Stimulated activated CD4-positive, alpha-beta T cell treated with anti-CD3 and anti-CD28 coated beads, Interleukin-2, amount 100 ng/mL, for 4 hours (primary cell): ENCODE results near the gene TBC1D5.
"Not testable (repeated sequence)": the region's sequence is repeated elsewhere in the genome, so short reads cannot be mapped to it uniquely, and the experiment has no call there.

Source experiments
- DNase-seq: peaks from one replicate; pipeline ENCODE4 v3.0.0-alpha.2; 2020; ENCODE audit warnings: low read depth

TBC1D5 gene

DNA sequence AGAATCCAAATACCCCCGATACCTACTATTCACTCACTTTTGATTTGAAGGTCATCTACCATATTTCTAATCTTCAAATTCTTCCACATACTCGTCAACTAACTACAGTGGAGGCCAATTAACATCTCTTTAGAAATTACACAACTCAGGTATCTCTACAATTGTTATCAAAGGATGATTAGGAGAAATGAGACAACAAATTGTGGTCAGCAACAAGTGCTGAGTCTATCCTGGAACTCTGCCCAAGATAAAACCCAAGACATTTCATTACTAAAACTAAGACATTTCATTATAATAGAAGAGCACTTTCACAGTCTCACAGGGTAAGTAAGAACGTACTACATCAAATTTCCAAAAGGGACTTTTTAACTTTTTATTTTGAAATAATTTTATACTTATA is 100.0 kb downstream of the TBC1D5 start:
- no peak for DNase-seq

DNA sequence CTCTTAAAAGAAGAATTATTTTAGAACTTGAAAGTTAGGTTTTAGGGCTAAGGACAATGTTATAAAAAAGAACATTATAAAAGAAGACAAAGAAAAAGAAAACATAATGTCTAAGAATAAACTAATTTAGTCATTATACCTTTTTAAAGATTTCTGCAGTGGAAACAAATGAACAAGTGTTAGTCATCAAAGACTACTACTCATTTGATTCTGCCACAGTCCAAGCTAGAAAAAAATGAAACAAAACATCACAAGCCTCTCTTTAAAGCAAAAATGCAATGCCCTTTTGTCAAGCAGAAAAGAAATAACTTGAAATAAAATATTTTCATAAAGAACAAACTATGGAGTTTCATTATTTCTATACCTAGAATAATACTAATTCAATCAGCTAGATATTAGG is 102.0 kb downstream of the TBC1D5 start:
- DNase-seq: no peak

DNA sequence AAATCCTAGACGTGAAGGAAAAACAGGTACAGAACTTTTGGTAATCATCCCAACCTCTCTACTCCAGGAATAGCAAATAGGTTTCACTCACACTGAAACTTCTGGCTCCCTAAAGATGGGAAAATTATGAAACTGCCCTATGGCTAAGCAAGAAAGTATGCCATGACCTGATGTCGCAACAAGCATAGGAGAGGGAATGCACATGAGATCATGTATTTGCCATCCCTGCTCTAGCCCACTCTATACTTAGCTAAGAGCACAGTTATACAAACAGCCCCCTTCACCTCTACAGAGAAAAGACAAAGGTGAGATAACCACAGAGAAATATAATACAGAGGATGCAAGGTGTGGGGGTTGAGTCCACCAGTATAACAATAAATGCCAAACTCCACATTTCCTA is 102.7 kb downstream of the TBC1D5 start:
- DNase-seq: no peak

DNA sequence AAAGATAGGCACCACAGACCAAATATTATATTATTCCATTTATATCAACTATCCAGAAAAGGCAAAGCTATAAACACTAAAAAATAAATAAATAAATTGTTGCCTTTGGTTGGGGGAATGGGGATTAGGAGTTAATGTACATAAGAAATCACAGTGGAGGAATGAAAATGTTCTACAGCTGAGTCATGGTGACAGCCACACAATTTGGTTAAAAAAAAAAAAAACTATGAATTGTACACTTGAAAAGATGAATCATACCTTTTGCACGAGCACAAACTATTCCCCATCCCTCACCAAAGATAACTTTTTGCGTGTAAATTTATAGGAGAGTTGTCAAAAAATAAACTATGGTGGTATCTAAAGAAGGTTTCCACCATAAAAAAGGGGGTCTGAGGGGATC is 103.2 kb downstream of the TBC1D5 start:
- no peak for DNase-seq

DNA sequence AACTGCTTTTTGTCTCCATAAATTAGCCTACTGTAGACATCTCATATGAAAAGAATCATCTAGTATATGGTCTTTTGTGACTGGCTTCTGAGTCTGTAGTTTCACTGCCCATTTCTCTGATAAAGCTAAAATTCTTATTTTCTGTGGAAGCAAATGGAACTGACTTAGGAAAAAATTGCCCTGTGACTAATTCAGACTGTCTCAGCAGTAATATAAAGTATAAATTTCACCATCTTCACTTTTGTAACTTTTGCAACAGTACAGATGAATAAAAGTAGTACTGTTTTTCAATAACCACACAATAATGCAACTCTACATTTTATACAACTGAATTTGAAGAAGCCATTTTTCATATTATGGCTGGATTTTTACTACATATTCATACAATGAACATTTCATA is 104.1 kb downstream of the TBC1D5 start:
- DNase-seq: no peak

DNA sequence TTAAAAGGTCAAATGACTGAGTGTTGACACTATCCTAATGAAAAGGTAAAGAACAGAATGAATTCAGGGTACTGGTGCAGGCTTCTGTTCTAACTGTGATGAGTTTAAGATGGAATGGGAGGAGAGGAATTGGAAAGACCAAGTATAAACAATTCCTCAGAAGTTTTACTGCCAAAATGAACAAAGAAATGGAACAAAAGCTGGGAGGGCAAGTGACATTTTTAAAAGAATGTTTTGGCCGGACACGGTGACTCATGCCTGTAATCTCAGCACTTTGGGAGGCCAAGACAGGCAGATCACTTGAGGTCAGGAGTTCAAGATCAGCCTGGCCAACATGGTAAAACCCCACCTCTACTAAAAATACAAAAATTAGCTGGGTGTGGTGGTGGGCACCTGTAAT is 106.8 kb downstream of the TBC1D5 start:
- not testable (repeated sequence) for DNase-seq

DNA sequence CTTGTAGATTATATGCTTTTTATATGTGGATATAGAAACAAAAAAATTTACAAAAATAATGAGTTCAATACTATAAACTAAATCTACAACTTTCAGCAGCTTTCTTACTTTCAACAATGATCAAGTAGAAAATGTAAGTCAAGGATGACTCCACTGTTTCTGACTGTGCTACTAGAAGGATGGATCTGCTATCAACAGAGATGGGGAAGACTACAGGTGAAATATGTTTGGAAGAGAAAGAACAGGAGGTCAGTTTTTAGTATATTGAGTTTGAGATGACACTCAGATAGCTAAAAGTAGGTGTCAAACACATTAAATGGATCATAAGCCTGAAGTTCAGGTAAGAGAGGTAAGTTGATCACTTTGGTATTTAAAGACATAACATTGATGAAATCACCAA is 107.5 kb downstream of the TBC1D5 start:
- DNase-seq: no peak

DNA sequence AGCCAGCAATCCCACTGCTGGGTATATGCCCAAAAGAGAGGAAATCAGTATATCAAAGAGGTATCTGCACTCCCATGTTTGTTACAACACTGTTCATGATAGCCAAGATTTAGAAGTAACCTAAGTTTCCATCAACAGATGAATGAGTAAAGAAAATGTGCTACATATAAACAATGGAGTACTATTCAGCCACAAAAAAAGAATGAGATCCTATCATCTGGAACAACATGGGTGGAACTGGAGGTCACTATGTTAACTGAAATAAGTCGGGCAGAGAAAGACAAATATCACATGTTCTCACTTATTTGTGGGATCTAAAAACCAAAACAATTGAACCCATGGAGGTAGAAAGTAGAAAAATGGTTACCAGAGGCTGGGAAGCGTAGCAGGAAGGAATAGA is 108.2 kb downstream of the TBC1D5 start:
- no peak for DNase-seq

DNA sequence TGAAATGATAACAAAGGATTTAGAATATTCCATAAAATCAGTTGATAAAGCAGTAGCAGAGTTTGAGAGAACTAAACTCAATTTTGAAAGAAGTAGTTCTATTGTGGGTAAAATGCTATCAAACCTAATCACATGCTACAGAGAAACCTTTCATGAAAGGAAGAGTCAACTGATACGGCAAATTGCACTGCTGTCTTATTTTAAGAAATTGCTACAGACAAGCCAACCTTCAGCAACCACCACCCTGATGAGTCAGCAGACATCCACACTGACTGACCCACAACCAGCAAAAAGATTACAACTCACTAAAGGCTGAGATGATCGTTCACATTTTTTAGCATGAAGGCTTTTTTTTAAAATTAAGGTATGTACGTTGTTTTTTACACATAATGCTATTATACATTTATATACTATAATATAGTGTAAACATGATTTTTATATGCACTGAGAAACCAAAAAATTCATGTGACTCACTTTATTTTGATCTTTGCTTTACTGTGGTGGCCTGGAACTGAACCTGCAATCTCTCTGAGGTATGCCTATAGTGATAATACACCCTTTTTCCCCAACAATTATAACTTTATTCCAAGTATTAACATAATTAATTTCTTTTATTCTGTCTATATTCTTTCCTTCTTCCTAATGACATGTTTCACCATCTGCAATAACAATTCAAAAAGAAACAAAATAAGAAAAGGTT is 109.9 kb downstream of the TBC1D5 start:
- DNase-seq: no peak

DNA sequence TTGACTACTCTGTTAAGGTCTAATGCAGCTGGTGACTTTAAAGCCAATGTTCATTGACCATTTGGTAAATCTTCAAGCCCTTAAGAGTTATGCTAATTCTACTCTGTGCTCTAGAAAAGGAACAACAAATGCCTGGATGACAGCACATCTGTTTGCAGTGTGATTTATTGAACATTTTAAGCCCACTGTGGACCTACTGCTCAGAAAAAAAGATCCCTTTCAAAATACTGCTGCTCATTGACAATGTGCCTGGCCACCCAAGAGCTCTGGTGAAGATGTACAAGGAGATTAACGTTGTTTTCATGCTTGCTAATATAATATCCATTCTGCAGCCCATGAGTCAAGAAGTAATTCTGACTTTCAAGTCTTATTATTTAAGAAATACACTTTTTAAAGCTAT is 110.8 kb downstream of the TBC1D5 start:
- DNase-seq: no peak

DNA sequence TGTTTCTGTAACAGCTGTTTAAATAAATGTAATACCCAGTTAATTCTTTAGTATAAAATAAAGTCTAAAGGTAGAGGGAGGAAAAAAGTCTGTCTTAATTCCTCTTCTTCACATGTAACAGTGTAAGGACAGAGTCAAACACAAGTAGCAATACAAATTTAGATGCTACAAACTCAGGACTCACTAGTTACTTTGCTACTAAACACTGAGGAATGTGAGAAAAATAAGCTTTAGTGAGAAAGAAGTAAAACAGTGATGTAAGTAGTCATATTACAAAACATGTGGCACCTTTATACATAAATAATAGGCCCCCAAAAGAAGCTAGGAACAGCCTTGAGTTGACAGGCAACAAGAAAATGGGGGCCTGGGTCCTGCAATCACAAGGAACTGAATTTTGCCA is 113.0 kb downstream of the TBC1D5 start:
- DNase-seq: no peak

DNA sequence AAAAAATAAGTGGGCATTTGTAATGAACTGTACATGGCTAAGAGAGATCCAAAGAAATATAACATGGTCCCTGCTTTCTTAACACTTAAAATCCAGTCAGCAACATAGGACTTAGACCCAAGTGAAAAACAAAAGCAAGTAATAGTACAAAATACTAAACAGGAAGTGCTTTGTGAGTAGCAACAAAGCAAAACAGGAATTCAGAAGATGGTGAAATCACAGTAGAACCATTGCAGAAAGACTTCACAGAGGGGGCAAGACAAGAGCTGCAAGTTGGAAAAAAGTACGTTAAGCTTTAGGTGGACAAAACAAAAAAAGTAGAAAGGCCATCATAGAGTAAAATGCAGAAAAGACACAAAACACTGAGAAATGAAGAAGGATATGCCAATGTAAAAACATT is 116.0 kb downstream of the TBC1D5 start:
- no peak for DNase-seq

DNA sequence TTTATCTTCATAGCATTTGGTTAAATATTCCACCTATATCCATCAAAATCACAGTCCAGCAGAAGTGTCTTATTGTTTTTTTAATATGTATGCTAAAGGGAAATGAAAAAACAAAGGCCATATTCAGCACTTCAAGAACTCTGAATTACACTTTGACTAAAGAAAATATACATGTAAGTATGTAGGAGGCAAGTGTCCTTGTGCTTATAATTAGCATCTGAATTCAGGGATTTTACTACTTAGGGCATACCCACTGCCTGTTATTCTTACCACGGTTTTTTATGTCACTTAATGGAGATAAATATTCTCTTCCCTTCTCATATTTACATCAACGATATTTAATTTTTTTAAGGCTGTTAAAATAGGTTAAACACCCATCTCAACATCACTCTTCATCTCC is 117.3 kb downstream of the TBC1D5 start:
- DNase-seq: no peak

DNA sequence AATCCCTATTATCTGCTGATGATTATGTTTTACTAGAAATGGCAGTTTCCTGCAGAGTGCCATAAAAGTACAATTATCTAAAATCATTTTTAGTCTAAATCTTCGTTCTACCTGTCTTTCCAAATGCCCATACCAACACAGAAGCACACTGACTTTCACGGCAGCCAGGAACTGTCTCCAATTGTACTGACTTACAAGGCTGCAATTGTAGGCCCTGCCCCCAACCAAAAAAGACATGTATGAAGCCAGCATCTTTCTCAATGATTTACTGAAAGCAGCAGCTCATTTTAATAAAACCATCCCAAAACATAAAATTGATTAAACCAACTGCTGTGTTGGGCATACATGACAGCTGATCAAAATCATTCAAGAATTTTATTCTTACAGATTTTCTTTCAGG is 119.0 kb downstream of the TBC1D5 start:
- DNase-seq: no peak

DNA sequence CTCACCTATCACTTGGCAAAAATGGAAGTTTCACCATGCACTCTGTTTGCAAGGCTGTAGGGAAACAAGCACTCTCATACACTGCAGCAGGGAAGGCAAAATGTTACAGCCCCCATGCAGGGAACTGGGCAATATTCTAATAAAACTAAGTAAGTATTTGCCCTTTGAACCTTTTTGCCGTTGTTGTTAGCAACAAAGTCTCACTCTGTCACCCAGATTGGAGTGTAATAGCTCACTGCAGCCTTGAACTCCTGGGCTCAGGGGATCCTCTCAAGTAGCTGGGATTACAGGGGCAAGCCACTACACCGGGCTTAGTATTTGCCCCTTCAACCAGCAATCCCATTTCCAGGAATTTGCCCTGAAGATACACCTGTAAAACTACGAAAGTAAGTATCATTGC is 122.5 kb downstream of the TBC1D5 start:
- no peak for DNase-seq

DNA sequence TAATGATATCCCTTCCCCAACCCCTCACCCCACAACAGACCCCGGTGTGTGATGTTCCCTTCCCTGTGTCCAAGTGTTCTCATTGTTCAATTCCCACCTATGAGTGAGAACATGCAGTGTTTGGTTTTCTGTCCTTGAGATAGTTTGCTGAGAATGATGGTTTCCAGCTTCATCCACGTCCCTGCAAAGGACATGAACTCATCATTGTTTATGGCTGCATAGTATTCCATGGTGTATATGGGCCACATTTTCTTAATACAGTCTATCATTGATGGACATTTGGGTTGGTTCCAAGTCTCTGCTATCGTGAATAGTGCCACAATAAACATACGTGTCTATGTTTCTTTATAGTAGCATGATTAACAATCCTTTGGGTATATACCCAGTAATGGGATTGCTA is 129.4 kb downstream of the TBC1D5 start:
- not testable (repeated sequence) for DNase-seq

DNA sequence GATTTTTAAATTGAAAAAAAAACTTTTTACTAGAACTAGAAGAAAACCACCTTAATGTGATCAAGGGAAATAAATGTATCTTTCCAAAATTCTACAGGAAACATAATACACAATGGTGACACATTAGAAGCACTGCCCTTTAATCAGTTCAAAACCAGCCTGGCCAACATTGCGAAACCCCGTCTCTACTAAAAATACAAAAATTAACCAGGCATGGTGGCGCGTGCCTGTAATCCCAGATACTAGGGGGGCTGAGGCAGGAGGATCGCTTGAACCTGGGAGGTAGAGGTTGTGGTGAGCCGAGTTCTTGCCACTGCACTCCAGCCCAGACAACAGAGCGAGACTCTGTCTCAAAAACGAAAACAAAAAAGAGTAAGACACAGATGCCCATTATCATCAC is 134.5 kb downstream of the TBC1D5 start:
- no peak for DNase-seq

DNA sequence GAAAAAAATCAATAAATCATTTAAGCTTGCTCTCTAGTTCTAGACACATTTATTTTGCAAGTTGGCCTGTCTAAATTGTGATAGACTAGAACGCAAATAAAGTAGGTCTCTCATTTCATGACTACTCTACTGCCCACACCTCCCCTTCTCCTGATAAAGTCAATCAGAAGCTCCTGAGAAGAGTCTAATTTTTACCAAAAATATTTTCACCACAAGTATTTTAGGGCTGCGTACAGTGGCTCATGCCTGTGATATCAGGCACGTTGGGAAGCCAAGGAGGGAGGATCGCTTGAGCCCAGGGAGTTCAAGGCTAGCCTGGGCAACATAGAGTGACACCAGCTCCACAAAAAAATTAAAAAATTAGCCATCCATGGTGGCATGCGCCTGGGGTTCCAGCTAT is 136.5 kb downstream of the TBC1D5 start:
- DNase-seq: no peak

DNA sequence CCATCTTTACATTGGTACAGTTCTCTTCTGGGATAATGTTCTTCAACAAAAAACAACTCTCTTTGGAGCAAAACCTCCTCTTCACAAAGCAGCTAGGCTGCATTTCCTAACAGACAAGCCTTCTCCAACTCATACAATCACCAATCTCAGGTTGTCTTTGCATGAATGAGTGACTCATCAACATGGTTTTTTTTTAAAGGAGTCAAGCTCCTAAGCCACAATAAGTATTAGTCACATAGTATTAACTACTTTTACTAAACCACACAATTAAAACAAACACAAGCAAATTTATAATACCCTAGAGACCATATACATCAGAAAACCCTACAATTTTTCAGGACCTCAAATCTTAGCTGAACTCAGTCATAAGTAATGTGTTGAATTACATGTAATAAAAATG is 137.4 kb downstream of the TBC1D5 start:
- no peak for DNase-seq

DNA sequence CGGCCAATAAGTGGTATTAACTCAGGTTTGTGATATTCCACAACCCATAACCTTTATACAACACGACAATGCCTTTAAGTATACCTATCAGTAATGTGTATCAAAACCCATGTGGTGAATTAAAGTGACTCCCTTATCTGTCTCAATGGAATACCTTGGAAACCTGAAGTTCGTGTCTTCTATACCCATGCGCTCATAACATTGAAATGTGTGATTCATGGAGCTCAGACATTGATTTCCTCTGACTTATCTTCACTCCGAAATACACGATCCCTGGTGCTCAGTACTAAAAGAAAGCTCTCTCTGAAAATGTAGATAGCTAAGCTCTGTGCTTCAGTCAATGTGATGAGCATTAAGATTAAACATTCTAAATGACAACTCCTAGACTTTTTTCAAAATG is 140.3 kb downstream of the TBC1D5 start:
- no peak for DNase-seq

DNA sequence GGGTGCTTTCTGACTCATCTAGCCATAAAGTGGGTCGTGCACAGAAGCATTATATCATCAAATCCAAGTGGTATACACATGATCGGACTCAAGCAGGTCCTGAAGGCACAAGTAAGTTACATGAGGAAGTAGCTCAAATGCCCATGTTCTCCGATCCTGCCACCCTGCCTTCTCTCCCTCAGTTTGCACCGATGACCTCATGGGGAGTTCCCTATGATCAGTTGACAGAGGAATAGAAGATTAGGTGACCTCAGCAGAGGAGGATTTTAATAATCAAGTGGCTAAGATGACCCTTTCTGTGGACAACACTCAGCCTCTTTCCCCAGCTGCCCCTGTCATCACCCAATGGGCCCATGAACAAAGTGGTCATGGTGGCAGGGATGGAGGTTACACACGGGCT is 149.5 kb downstream of the TBC1D5 start:
- DNase-seq: no peak

DNA sequence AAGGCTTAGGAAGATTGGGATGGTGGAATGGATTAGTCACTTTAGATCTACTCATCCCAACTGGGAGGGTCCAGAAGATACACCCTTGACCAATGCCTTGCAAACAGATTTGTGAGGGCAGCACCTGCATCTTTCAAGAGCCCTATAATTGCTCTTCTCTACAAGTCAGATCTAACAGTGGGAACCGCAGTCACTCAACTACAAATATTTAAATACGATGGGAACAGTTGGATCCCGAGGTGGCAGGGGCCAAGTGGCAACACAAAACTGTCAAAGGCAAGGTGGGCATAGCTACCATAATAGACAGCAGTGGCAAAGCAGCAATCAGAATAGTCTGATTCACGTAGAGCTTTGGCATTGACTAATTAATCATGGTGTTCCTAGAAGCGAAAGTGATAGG is 152.0 kb downstream of the TBC1D5 start:
- no peak for DNase-seq

DNA sequence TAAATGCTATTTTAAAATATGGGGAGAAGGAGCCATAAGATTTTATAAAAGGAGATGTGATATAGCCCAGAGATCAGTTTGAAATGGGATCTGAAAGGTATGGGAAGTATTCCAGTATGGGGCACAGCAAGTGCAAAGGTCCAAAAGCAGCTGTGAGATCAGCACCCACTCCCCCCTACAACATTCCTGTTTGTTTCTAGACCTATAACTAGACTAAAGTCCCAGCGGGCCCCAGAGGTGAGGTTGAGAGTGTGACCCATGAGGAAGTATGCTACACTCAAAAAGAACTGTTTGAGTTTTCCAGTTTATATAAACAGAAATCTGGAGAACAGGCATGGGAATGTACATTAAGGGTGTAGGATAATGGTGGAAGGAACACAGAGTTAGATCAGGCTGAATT is 152.5 kb downstream of the TBC1D5 start:
- DNase-seq: no peak

DNA sequence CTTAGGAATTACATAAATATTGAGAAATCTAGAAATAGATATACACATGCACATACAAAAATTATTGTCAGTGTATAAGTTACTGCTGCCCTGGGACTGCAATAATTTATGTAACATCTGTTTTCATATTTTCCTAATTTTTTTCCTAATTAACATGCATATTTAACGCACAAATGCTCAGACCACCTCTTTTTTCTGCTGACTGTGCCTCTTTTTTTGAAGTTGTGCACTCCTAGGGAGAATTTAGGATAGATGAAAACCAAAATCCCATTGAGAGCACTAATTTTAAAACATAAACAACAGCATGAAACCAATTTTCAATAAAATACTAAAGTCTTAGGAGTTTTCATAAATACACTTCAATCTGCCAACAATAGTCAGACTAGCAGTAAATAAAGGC is 154.0 kb downstream of the TBC1D5 start:
- DNase-seq: no peak
